GM21786 (cell line): ENCODE data around the gene NEDD4.
"Not testable (repeated sequence)": the region's sequence is repeated elsewhere in the genome, so short reads cannot be mapped to it uniquely, and the experiment has no call there.

ENCODE experiments used
- ATAC-seq: cut with Tn5 transposase; IDR thresholded peaks from one replicate; pipeline ENCODE4 v1.9.1; 2021; ENCODE audit not compliant: unreplicated experiment

Gene NEDD4

GRCh38 chr15:55959744-55960447 is 33.5 kb downstream of the NEDD4 start:
- ATAC-seq: no peak

GRCh38 chr15:55958349-55958748 is 35.1 kb downstream of the NEDD4 start:
- no peak for ATAC-seq

GRCh38 chr15:55954862-55955605 is 38.4 kb downstream of the NEDD4 start:
- ATAC-seq: no peak

- ATAC-seq: not testable (repeated sequence)
Measured at GRCh38 chr15:55952501-55953274, 40.7 kb downstream of the NEDD4 start.

GRCh38 chr15:55944606-55945005 is 48.8 kb downstream of the NEDD4 start:
- ATAC-seq: not testable (repeated sequence)

GRCh38 chr15:55942332-55942731 is 51.1 kb downstream of the NEDD4 start:
- ATAC-seq: no peak

GRCh38 chr15:55937040-55937439 is 56.4 kb downstream of the NEDD4 start:
- ATAC-seq: no peak

GRCh38 chr15:55928955-55929354 is 64.5 kb downstream of the NEDD4 start:
- no peak for ATAC-seq

GRCh38 chr15:55921744-55922143 is 71.7 kb downstream of the NEDD4 start:
- ATAC-seq: no peak

- no peak for ATAC-seq
Measured at GRCh38 chr15:55917881-55918296, 75.5 kb downstream of the NEDD4 start.

GRCh38 chr15:55916666-55917409 is 76.6 kb downstream of the NEDD4 start:
- no peak for ATAC-seq

- no peak for ATAC-seq
Measured at GRCh38 chr15:55915876-55916567, 77.4 kb downstream of the NEDD4 start.

- ATAC-seq: no peak
Measured at GRCh38 chr15:55915221-55915620, 78.2 kb downstream of the NEDD4 start.

- ATAC-seq: no peak
Measured at GRCh38 chr15:55914446-55914845, 79.0 kb downstream of the NEDD4 start.

- no peak for ATAC-seq
Measured at GRCh38 chr15:55912982-55913381, 80.4 kb downstream of the NEDD4 start.

- no peak for ATAC-seq
Measured at GRCh38 chr15:55909036-55909811, 84.2 kb downstream of the NEDD4 start.

GRCh38 chr15:55907797-55908196 is 85.6 kb downstream of the NEDD4 start:
- ATAC-seq: no peak

GRCh38 chr15:55902981-55903380 is 90.4 kb downstream of the NEDD4 start:
- ATAC-seq: no peak

GRCh38 chr15:55900019-55900418 is 93.4 kb downstream of the NEDD4 start:
- ATAC-seq: no peak

- ATAC-seq: no peak
Measured at GRCh38 chr15:55899537-55899936, 93.9 kb downstream of the NEDD4 start.
